ENCODE data around the gene NMRAL1. TPM values are rescaled to one million over a fixed set of nuclear protein-coding genes. Genes with fewer than 3 reads are reported as not detected.
A peak's percentile ranks its signal among the peaks of the same experiment; 100 is the strongest.

Gene NMRAL1
- total RNA-seq, 4 donors from 2014 or later, result 37.0 to 320 (median 59.3) TPM

- intact Hi-C loops (cut with DNase I; ENCODE audit: low total_unique reads), result no loop called here
- no peaks in the 10 kb centered on the region for H3K4me1 ChIP-seq
- peak within 1 kb of the TSS; percentile 35 to 88 for H3K4me3 ChIP-seq
- H3K36me3 ChIP-seq, result no peaks in the 10 kb centered on the region
- peak; percentile 95 for DNase-seq
- TF ChIP-seq CTCF (IDR thresholded peaks at IDR 0.05) (peak in 2 of 4 experiments; percentile 43 to 45), POLR2A (IDR thresholded peaks at IDR 0.05) (peak in 1 of 2 donors; percentile 66)
- H3K9me3 ChIP-seq, result no peaks in the 10 kb centered on the region
- H3K27me3 ChIP-seq, result no peaks in the 10 kb centered on the region
- peak within 1 kb of the TSS; percentile 16 to 66 for H3K27ac ChIP-seq
Measured at GRCh38 chr16:4416200-4417032, 58.0 kb downstream of the NMRAL1 start, which contains the start of gene CORO7. CORO7 (minus strand) TSS chr16:4416596; CDS start chr16:4416518, 78 bp downstream.

- Histone ChIP-seq H3K4me1 (no peaks in the 10 kb centered on the region), H3K27ac (peak overlapping the region; percentile 16 to 66), H3K36me3 (no peaks in the 10 kb centered on the region), H3K4me3 (peak overlapping the region; percentile 35 to 88), H3K27me3 (no peaks in the 10 kb centered on the region), H3K9me3 (no peaks in the 10 kb centered on the region)
- DNase-seq, result no peak
- TF ChIP-seq POLR2A (IDR thresholded peaks at IDR 0.05) (no peak), CTCF (IDR thresholded peaks at IDR 0.05) (no peak)
- intact Hi-C loops (cut with DNase I; ENCODE audit: low total_unique reads), result no loop called here
Measured at GRCh38 chr16:4415538-4416199, 58.8 kb downstream of the NMRAL1 start.

- Histone ChIP-seq H3K36me3 (no peaks in the 10 kb centered on the region), H3K4me3 (no peak overlapping the region), H3K4me1 (no peaks in the 10 kb centered on the region), H3K9me3 (no peaks in the 10 kb centered on the region), H3K27ac (no peak overlapping the region), H3K27me3 (no peaks in the 10 kb centered on the region)
- DNase-seq, result no peak
- no peak for TF ChIP-seq CTCF (IDR thresholded peaks at IDR 0.05)
- no peak for TF ChIP-seq POLR2A (IDR thresholded peaks at IDR 0.05)
- intact Hi-C loops (cut with DNase I; ENCODE audit: low total_unique reads), result no loop called here
Measured at GRCh38 chr16:4414187-4414917, 60.1 kb downstream of the NMRAL1 start.

GRCh38 chr16:4412854-4413253 lies 61.6 kb downstream of the NMRAL1 start:
- intact Hi-C loops (cut with DNase I; ENCODE audit: low total_unique reads), result no loop called here
- Histone ChIP-seq H3K4me1 (no peaks in the 10 kb centered on the region), H3K4me3 (no peak overlapping the region), H3K27ac (no peak overlapping the region), H3K9me3 (no peaks in the 10 kb centered on the region), H3K36me3 (no peaks in the 10 kb centered on the region), H3K27me3 (no peaks in the 10 kb centered on the region)
- TF ChIP-seq POLR2A (IDR thresholded peaks at IDR 0.05) (no peak), CTCF (IDR thresholded peaks at IDR 0.05) (no peak)
- no peak for DNase-seq

Measured in uterus (tissue), 4 donors.